HCT116 (cell line): Measurements from ENCODE around the gene SLC6A7. TPM values are rescaled to one million over a fixed set of nuclear protein-coding genes. Genes with fewer than 3 reads are reported as not detected.

Experiments
- ATAC-seq: fragments of 200-7000 bp; cut with Tn5 transposase; 2 replicates; pipeline ENCODE4 v1.9.1; 2020; ENCODE audit warnings: mild to moderate bottlenecking, moderate library complexity
- BruUV-seq: library from RNA; stranded (reverse); fragments of 400-500 nt; replicated peaks from 2 replicates; lab custom pipeline; 2021; lab: Mats Ljungman, UMichigan
- CTCF ChIA-PET: fragments of 300-600 bp; sonication (Branson Sonifier 250); formaldehyde crosslinking; loops from one replicate; lab custom pipeline; 2021; ENCODE audit warnings: antibody characterized with exemption; lab: Charles Lee
- POLR2A ChIA-PET: fragments of 300-600, 350-600 bp; sonication (Branson Sonifier 250); formaldehyde crosslinking; loops from one replicate; lab custom pipeline; 2021; ENCODE audit warnings: antibody characterized with exemption; lab: Charles Lee
- RAD21 ChIA-PET, 2 experiments: fragments of 300-600 bp; sonication (Branson Sonifier 250); formaldehyde crosslinking; loops; one replicate each; lab custom pipeline; 2023; ENCODE audit warnings: low total read pairs in 2 of 2; ENCODE audit not compliant: uncharacterized antibody in 2 of 2, unreplicated experiment in 2 of 2, low non-redundant PET in 1 of 2; lab: Charles Lee
- DNase-seq: peaks from one replicate; pipeline ENCODE4 v3.0.0-alpha.2; 2010; ENCODE audit warnings: low read depth, low spot score
- H2AFZ ChIP-seq: fragments of 200-600 bp; shearing (Covaris generic), sonication (generic); 2 replicates; pipeline ENCODE4 v1.6.1; 2017; ENCODE audit warnings: low read depth, mixed run types, mixed read lengths, antibody characterized with exemption, low read length; ENCODE audit not compliant: poor library complexity, severe bottlenecking
- H3K27ac ChIP-seq: 2 replicates; pipeline ENCODE4 v1.5.1; 2012; ENCODE audit warnings: low read depth, low read length
- H3K27me3 ChIP-seq: fragments of 200-600 bp; sonication (generic); 2 replicates; pipeline ENCODE4 v1.6.1; 2016; ENCODE audit warnings: mixed run types, low read length, mixed read lengths; ENCODE audit not compliant: insufficient read depth
- H3K36me3 ChIP-seq, 2 experiments: fragments of 200-500 bp in 1 of 2; fragments of 200-600 bp in 1 of 2; sonication (Bioruptor generic) in 1 of 2; sonication (generic) in 1 of 2; 2 replicates each; pipeline versions ENCODE4 v1.5.1 to v1.6.1; 2014 to 2016; ENCODE audit warnings: low read length in 2 of 2, inconsistent platforms in 1 of 2, mixed read lengths in 1 of 2, mixed run types in 1 of 2; ENCODE audit not compliant: insufficient read depth in 2 of 2, control insufficient read depth in 1 of 2
- H3K4me1 ChIP-seq, 2 experiments: fragments of 200-600 bp in 1 of 2; sonication (generic) in 1 of 2; 2 replicates each; pipeline versions ENCODE4 v1.5.1 to v1.6.1; 2012 to 2017; ENCODE audit warnings: low read length in 2 of 2, inconsistent platforms in 1 of 2, mild to moderate bottlenecking in 1 of 2, mixed read lengths in 1 of 2, mixed run types in 1 of 2, moderate library complexity in 1 of 2; ENCODE audit not compliant: insufficient read depth in 2 of 2, control insufficient read depth in 1 of 2
- H3K4me2 ChIP-seq: fragments of 200-600 bp; sonication (generic); 2 replicates; pipeline ENCODE4 v1.6.1; 2017; ENCODE audit warnings: mixed run types, low read length, mixed read lengths
- H3K4me3 ChIP-seq, 2 experiments: fragments of 200-600 bp in 1 of 2; sonication (generic) in 1 of 2; replicated peaks in 1 of 2; 2 replicates each; pipeline ENCODE4 v1.5.1; 2011 to 2016; ENCODE audit warnings: low read length in 2 of 2, control low read depth in 1 of 2, low read depth in 1 of 2, mild to moderate bottlenecking in 1 of 2, mixed read lengths in 1 of 2, mixed run types in 1 of 2
- H3K79me2 ChIP-seq: fragments of 200-600 bp; sonication (generic); 2 replicates; pipeline ENCODE4 v1.6.1; 2017; ENCODE audit warnings: mild to moderate bottlenecking, mixed run types, low read length, moderate library complexity, mixed read lengths; ENCODE audit not compliant: insufficient read depth
- H3K9ac ChIP-seq: fragments of 200-600 bp; sonication (generic); 2 replicates; pipeline ENCODE4 v1.6.1; 2016; ENCODE audit warnings: low read length, mixed read lengths
- H3K9me2 ChIP-seq: fragments of 200-600 bp; sonication (generic), shearing (Covaris generic); 2 replicates; pipeline ENCODE4 v1.6.1; 2017; ENCODE audit warnings: mixed run types, mild to moderate bottlenecking, moderate library complexity; ENCODE audit not compliant: insufficient read depth
- H3K9me3 ChIP-seq, 2 experiments: fragments of 200-500 bp in 1 of 2; fragments of 200-600 bp in 1 of 2; sonication (Bioruptor generic) in 1 of 2; sonication (generic) in 1 of 2; 2 replicates each; pipeline ENCODE4 v1.6.1; 2014 to 2017; ENCODE audit warnings: low read length in 2 of 2, mixed read lengths in 2 of 2, inconsistent platforms in 1 of 2, low read depth in 1 of 2, mild to moderate bottlenecking in 1 of 2, mixed run types in 1 of 2, moderate library complexity in 1 of 2; ENCODE audit not compliant: control insufficient read depth in 1 of 2, insufficient read depth in 1 of 2
- H4K20me1 ChIP-seq: fragments of 200-600 bp; sonication (generic), shearing (Covaris generic); 2 replicates; pipeline ENCODE4 v1.6.1; 2017; ENCODE audit warnings: mixed run types, mild to moderate bottlenecking, moderate library complexity; ENCODE audit not compliant: insufficient read depth
- ATF3 ChIP-seq: IDR thresholded peaks from 2 replicates; pipeline ENCODE4 v1.6.1; 2012
- CEBPB ChIP-seq: IDR thresholded peaks from 2 replicates; pipeline ENCODE4 v1.6.1; 2012; ENCODE audit warnings: low read depth
- EZH2 ChIP-seq: fragments of 200-600 bp; sonication (generic); IDR thresholded peaks from 2 replicates; pipeline ENCODE4 v1.6.1; 2017; ENCODE audit warnings: antibody characterized with exemption, mixed run types
- EZH2phosphoT487 ChIP-seq: fragments of 200-600 bp; IDR thresholded peaks from 2 replicates; pipeline ENCODE4 v1.6.1; 2018; ENCODE audit warnings: antibody characterized with exemption, borderline replicate concordance
- FOSL1 ChIP-seq: IDR thresholded peaks from 2 replicates; pipeline ENCODE4 v1.6.1; 2012; ENCODE audit warnings: low read depth
- JUND ChIP-seq: IDR thresholded peaks from 2 replicates; pipeline ENCODE4 v1.6.1; 2012
- POLR2A ChIP-seq: IDR thresholded peaks from 2 replicates; pipeline ENCODE4 v1.7.0; 2011; ENCODE audit warnings: borderline replicate concordance; ENCODE audit not compliant: insufficient read depth, insufficient read length; ENCODE audit errors: extremely low read depth
- POLR2AphosphoS5 ChIP-seq: IDR thresholded peaks from 2 replicates; pipeline ENCODE4 v1.6.1; 2011; ENCODE audit warnings: mild to moderate bottlenecking, low read depth, low read length, moderate library complexity
- RAD21 ChIP-seq: IDR thresholded peaks from 2 replicates; pipeline ENCODE4 v1.6.1; 2012; ENCODE audit warnings: low read depth, mild to moderate bottlenecking
- SIN3A ChIP-seq: IDR thresholded peaks from 2 replicates; pipeline ENCODE4 v1.6.1; 2012; ENCODE audit warnings: low read depth
- SP1 ChIP-seq: IDR thresholded peaks from 2 replicates; pipeline ENCODE4 v1.6.1; 2012; ENCODE audit warnings: low read depth
- SRF ChIP-seq: IDR thresholded peaks from 2 replicates; pipeline ENCODE4 v1.6.1; 2012; ENCODE audit warnings: low read depth
- ZFX ChIP-seq: fragments of 450-650 bp; IDR thresholded peaks from 2 replicates; pipeline ENCODE4 v1.6.1; 2017
- ZNF274 ChIP-seq: fragments of 200-500 bp; sonication (Bioruptor generic); IDR thresholded peaks from 2 replicates; pipeline ENCODE4 v1.6.1; 2014; ENCODE audit warnings: mild to moderate bottlenecking, low read depth, low read length, inconsistent platforms
- intact Hi-C: fragments of 100-400 bp; cut with micrococcal nuclease; formaldehyde crosslinking; loops from 2 replicates; pipeline ENCODE4 v1.10.0; 2022
- total RNA-seq: library from RNA; stranded (reverse); gene quantifications from one replicate; pipeline ENCODE4 v1.2.1, GENCODE V29; 2021; ENCODE audit not compliant: unreplicated experiment

The SLC6A7 gene
- total RNA-seq, 1 experiment from 2014 or later, result not detected

DNA sequence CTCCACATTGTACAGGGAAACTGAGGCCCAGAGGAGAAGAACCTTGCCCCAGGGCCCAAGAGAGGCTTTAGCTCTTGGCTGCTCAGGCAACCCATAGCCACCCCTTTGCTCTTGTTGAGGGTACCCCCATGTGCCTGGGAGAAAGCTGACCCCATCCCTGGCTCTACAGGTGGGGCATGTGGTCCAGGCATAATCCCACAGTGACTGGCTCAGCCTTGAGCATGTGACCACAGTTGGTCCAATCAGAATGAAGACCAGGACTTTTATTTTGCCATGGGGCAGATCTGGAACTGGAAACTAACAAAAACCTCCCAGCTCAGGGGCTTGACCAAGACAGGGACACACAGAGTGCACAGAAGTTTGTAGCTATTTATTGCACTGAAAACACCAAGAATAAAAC, 29.3 kb downstream of the SLC6A7 start:
- intact Hi-C loops, result loop anchor here (2.0 to 10.0 kb wide), 5 partner anchors 174 to 582 kb away; partner anchors contain the start of genes HMGXB3 and TIGD6
- H4K20me1 ChIP-seq, result no peaks in the 10 kb centered on the region
- no peak overlapping the region for H3K4me3 ChIP-seq
- no peak for ATAC-seq
- no TSS peak for BruUV-seq
- no peak overlapping the region for H3K4me2 ChIP-seq
- H3K9ac ChIP-seq, result no peak overlapping the region
- H2AFZ ChIP-seq, result no peak overlapping the region
- H3K27ac ChIP-seq, result no peak overlapping the region
- no peaks in the 10 kb centered on the region for H3K36me3 ChIP-seq
- H3K79me2 ChIP-seq, result no peaks in the 10 kb centered on the region
- TF ChIP-seq ZNF274, result no peak
- no peak for TF ChIP-seq ZFX
- no peak for TF ChIP-seq ATF3
- no peak for TF ChIP-seq RAD21
- TF ChIP-seq POLR2AphosphoS5, result no peak
- TF ChIP-seq SRF, result no peak
- no peak for TF ChIP-seq JUND
- no peak for TF ChIP-seq CEBPB
- TF ChIP-seq POLR2A, result no peak
- no peaks in the 10 kb centered on the region for H3K27me3 ChIP-seq
- H3K4me1 ChIP-seq, result 0 out of 4 replicates have a peak, but pooled peaks cover 0 to 2% of the 10 kb centered on the region in 2 experiments
- ChIA-PET POLR2A (no interaction called here), RAD21 (no interaction called here), CTCF (interaction anchor here (0.5 to 1.7 kb wide), 5 partner anchors 9 to 385 kb away, joined by 3 to 6 read pairs (median 5); no protein-coding TSS in a partner anchor)
- no peaks in the 10 kb centered on the region for H3K9me3 ChIP-seq
- no peaks in the 10 kb centered on the region for H3K9me2 ChIP-seq
- DNase-seq, result no peak

GRCh38 chr5:150219861-150220260, 30.0 kb downstream of the SLC6A7 start:
- CTCF ChIA-PET, result interaction anchor here (1.3 kb wide), 1 partner anchor 58 kb away, joined by 4 read pairs; no protein-coding TSS in a partner anchor
- H2AFZ ChIP-seq, result no peak overlapping the region
- H3K4me1 ChIP-seq, result 0 out of 4 replicates have a peak, but pooled peaks cover 0 to 2% of the 10 kb centered on the region in 2 experiments
- no peak for TF ChIP-seq SIN3A
- TF ChIP-seq FOSL1, result no peak
- no peak for TF ChIP-seq POLR2AphosphoS5
- no peak for TF ChIP-seq SP1
- TF ChIP-seq EZH2phosphoT487, result no peak
- TF ChIP-seq EZH2, result no peak
- no peak overlapping the region for H3K4me2 ChIP-seq
- no peak overlapping the region for H3K4me3 ChIP-seq
- H3K79me2 ChIP-seq, result no peaks in the 10 kb centered on the region
- H4K20me1 ChIP-seq, result no peaks in the 10 kb centered on the region
- intact Hi-C loops, result loop anchor here (2.0 to 10.0 kb wide), 5 partner anchors 175 to 583 kb away; partner anchors contain the start of genes HMGXB3 and TIGD6
- no peak overlapping the region for H3K9ac ChIP-seq
- no peak for ATAC-seq
- no peak overlapping the region for H3K27ac ChIP-seq
- no peaks in the 10 kb centered on the region for H3K9me3 ChIP-seq
- no TSS peak for BruUV-seq
- no peaks in the 10 kb centered on the region for H3K9me2 ChIP-seq
- no peaks in the 10 kb centered on the region for H3K36me3 ChIP-seq
- POLR2A ChIA-PET, result no interaction called here
- RAD21 ChIA-PET, result no interaction called here
- no peaks in the 10 kb centered on the region for H3K27me3 ChIP-seq
- DNase-seq, result no peak
